ENCODE results near the gene CPNE1. TPM values are rescaled to one million over a fixed set of nuclear protein-coding genes. Genes with fewer than 3 reads are reported as not detected.

The CPNE1 gene
- total RNA-seq, 1 experiment from 2014 or later, result 333 TPM

DNA sequence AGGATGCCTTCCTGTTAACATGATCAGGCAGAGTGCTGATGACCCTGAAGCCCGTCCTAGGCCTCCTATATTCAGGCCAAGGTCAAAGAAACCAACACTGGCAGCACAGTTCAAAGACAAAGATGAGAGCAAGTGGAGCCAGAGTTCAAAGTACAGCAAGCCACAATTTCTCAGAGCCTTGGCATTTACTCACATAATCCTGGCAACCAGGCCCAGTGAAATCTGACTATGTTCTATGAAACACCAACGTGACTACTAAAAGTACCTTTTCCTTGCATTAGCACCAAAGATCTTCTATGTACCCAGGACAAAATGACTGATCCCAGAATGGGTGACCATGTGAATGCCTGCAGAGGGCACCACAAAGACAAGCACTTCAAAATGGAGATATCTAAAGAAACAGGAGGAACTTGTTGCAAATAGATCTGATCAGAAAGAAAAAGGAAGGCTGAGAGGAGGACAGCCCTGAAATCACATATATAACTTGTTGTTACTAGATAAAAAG is 30.6 kb upstream of the CPNE1 start:
- H3K4me1 ChIP-seq (ENCODE audit: control insufficient read depth in 1 of 2, insufficient read depth in 2 of 2, low read length in 2 of 2), result peaks cover 10 to 18% of the 10 kb centered on the region in 2 experiments
- BruUV-seq (replicated peaks), result no TSS peak
- no peaks in the 10 kb centered on the region for H4K20me1 ChIP-seq (ENCODE audit: insufficient read depth)
- ChIA-PET CTCF (no interaction called here), POLR2A (no interaction called here), RAD21 (ENCODE audit: low non-redundant PET in 1 of 2, low total read pairs in 2 of 2, uncharacterized antibody in 2 of 2, unreplicated experiment in 2 of 2) (no interaction called here)
- no peak overlapping the region for H2AFZ ChIP-seq (ENCODE audit: low read depth, low read length, poor library complexity, severe bottlenecking)
- intact Hi-C loops (cut with micrococcal nuclease), result no loop called here
- no peaks in the 10 kb centered on the region for H3K27me3 ChIP-seq (ENCODE audit: insufficient read depth, low read length)
- no peaks in the 10 kb centered on the region for H3K9me3 ChIP-seq (ENCODE audit: control insufficient read depth in 1 of 2, insufficient read depth in 1 of 2, low read depth in 1 of 2, low read length in 2 of 2)
- no peak overlapping the region for H3K4me3 ChIP-seq (replicated peaks in 1 of 2; ENCODE audit: low read depth in 1 of 2, low read length in 2 of 2)
- H3K79me2 ChIP-seq (ENCODE audit: insufficient read depth, low read length), result peaks cover 28% of the 10 kb centered on the region
- TF ChIP-seq MAX (IDR thresholded peaks at IDR 0.05), result no peak
- TF ChIP-seq JUND (IDR thresholded peaks at IDR 0.05), result no peak
- no peak for TF ChIP-seq EZH2 (IDR thresholded peaks at IDR 0.05)
- no peak for TF ChIP-seq SP1 (IDR thresholded peaks at IDR 0.05; ENCODE audit: low read depth)
- TF ChIP-seq SIN3A (IDR thresholded peaks at IDR 0.05; ENCODE audit: low read depth), result no peak
- TF ChIP-seq REST (IDR thresholded peaks at IDR 0.05; ENCODE audit: low read depth), result no peak
- TF ChIP-seq YY1 (IDR thresholded peaks at IDR 0.05; ENCODE audit: extremely low read depth, insufficient replicate concordance, low read depth, low read length), result no peak
- TF ChIP-seq POLR2AphosphoS5 (IDR thresholded peaks at IDR 0.05; ENCODE audit: low read depth, low read length), result no peak
- no peak for TF ChIP-seq FOSL1 (IDR thresholded peaks at IDR 0.05; ENCODE audit: low read depth)
- TF ChIP-seq TCF7L2 (IDR thresholded peaks at IDR 0.05; ENCODE audit: borderline replicate concordance, extremely low read depth, insufficient read depth, insufficient read length), result no peak
- no peak for TF ChIP-seq CBX3 (IDR thresholded peaks at IDR 0.05; ENCODE audit: low read depth)
- no peak for TF ChIP-seq POLR2A (IDR thresholded peaks at IDR 0.05; ENCODE audit: borderline replicate concordance, extremely low read depth, insufficient read depth, insufficient read length)
- no peak for TF ChIP-seq EGR1 (IDR thresholded peaks at IDR 0.05; ENCODE audit: low read depth)
- TF ChIP-seq, protein P1, sequence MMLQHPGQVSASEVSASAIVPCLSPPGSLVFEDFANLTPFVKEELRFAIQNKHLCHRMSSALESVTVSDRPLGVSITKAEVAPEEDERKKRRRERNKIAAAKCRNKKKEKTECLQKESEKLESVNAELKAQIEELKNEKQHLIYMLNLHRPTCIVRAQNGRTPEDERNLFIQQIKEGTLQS (IDR thresholded peaks at IDR 0.05), result no peak
- TF ChIP-seq ZBTB33 (IDR thresholded peaks at IDR 0.05; ENCODE audit: extremely low read depth, insufficient replicate concordance, low read length), result no peak
- no peak for TF ChIP-seq CEBPB (IDR thresholded peaks at IDR 0.05; ENCODE audit: low read depth)
- TF ChIP-seq ZNF274 (IDR thresholded peaks at IDR 0.05; ENCODE audit: low read depth, low read length), result no peak
- no peak overlapping the region for H3K4me2 ChIP-seq (ENCODE audit: low read length)
- DNase-seq (ENCODE audit: low read depth, low spot score) (no peak), ATAC-seq (no peak)
- H3K36me3 ChIP-seq (ENCODE audit: control insufficient read depth in 1 of 2, insufficient read depth in 2 of 2, low read length in 2 of 2), result peaks cover 7% of the 10 kb centered on the region in 2 experiments; a peak in 3 of 4 replicates
- H3K9ac ChIP-seq (ENCODE audit: low read length), result no peak overlapping the region
- no peak overlapping the region for H3K27ac ChIP-seq (ENCODE audit: low read depth, low read length)
- H3K9me2 ChIP-seq (ENCODE audit: insufficient read depth), result no peaks in the 10 kb centered on the region

All from HCT116 (cell line).